H1 (cell line): Measurements from ENCODE around the gene WWC2. TPM values are rescaled to one million over a fixed set of nuclear protein-coding genes. Genes with fewer than 3 reads are reported as not detected.

Experiments used
- CTCF ChIA-PET: fragments of 300-600 bp; sonication (Branson Sonifier 250); formaldehyde crosslinking; loops from one replicate; lab custom pipeline; 2021; ENCODE audit not compliant: partially characterized antibody; lab: Charles Lee
- POLR2A ChIA-PET: fragments of 300-600 bp; sonication (Branson Sonifier 250); formaldehyde crosslinking; loops from one replicate; lab custom pipeline; 2021; ENCODE audit warnings: inconsistent platforms; ENCODE audit not compliant: partially characterized antibody; lab: Charles Lee
- DNase-seq, 2 experiments: peaks; one replicate each; pipeline versions ENCODE4 v3.0.0 to v3.0.0-alpha.2; 2010 to 2022; ENCODE audit warnings: low spot score in 2 of 2, low read depth in 1 of 2, mixed read lengths in 1 of 2
- FAIRE-seq: peaks from 2 replicates; lab custom pipeline; 2011; peaks lifted over from hg19 to GRCh38; lab: Jason Lieb, UNC
- H2AFZ ChIP-seq: 2 replicates; pipeline ENCODE4 v1.8.1; 2012; ENCODE audit warnings: low read length, inconsistent platforms
- H2AK5ac ChIP-seq: 2 replicates; pipeline ENCODE4 v1.6.1; 2013; ENCODE audit warnings: low read depth, low read length
- H2BK120ac ChIP-seq: replicated peaks from 2 replicates; pipeline ENCODE3; 2013; ENCODE audit warnings: low read depth, low read length, inconsistent platforms
- H2BK12ac ChIP-seq: 2 replicates; pipeline ENCODE4 v1.6.1; 2013; ENCODE audit warnings: low read depth, low read length
- H2BK15ac ChIP-seq: 2 replicates; pipeline ENCODE4 v1.6.1; 2013; ENCODE audit warnings: low read length
- H2BK20ac ChIP-seq: 2 replicates; pipeline ENCODE4 v1.6.1; 2013; ENCODE audit warnings: low read length
- H2BK5ac ChIP-seq: 2 replicates; pipeline ENCODE4 v1.6.1; 2013; ENCODE audit warnings: low read depth, low read length
- H3K14ac ChIP-seq: 2 replicates; pipeline ENCODE4 v1.6.1; 2013; ENCODE audit warnings: inconsistent platforms; ENCODE audit not compliant: insufficient read length
- H3K18ac ChIP-seq: 2 replicates; pipeline ENCODE4 v1.6.1; 2013; ENCODE audit warnings: low read length; ENCODE audit errors: extremely low read depth
- H3K23ac ChIP-seq: 2 replicates; pipeline ENCODE4 v1.6.1; 2013; ENCODE audit warnings: inconsistent platforms; ENCODE audit not compliant: insufficient read length
- H3K23me2 ChIP-seq: 2 replicates; pipeline ENCODE4 v1.6.1; 2013; ENCODE audit warnings: low read depth, low read length
- H3K27ac ChIP-seq: 2 replicates; pipeline ENCODE4 v1.6.1; 2011; ENCODE audit warnings: low read depth, low read length, inconsistent platforms
- H3K27me3 ChIP-seq, 4 experiments: replicated peaks in 1 of 4; 1 replicate in 1 of 4; 2 replicates in 3 of 4; pipeline versions ENCODE4 v1.6.1 to v1.8.1; 2011 to 2013; ENCODE audit warnings: low read length in 3 of 4, mild to moderate bottlenecking in 3 of 4, inconsistent platforms in 2 of 4, mixed read lengths in 2 of 4, moderate library complexity in 1 of 4; ENCODE audit not compliant: control insufficient read depth in 3 of 4, insufficient read depth in 3 of 4; ENCODE audit errors: extremely low read depth in 1 of 4
- H3K36me3 ChIP-seq, 4 experiments: 2 replicates each; pipeline versions ENCODE4 v1.6.1 to v1.8.1; 2011 to 2013; ENCODE audit warnings: mild to moderate bottlenecking in 4 of 4, low read length in 3 of 4, moderate library complexity in 2 of 4, control low read depth in 1 of 4, inconsistent platforms in 1 of 4; ENCODE audit not compliant: insufficient read depth in 4 of 4, control insufficient read depth in 2 of 4
- H3K4ac ChIP-seq: replicated peaks from 2 replicates; pipeline ENCODE3; 2013; ENCODE audit warnings: low read length, low read depth, mixed read lengths, inconsistent platforms; ENCODE audit not compliant: insufficient read length
- H3K4me1 ChIP-seq, 4 experiments: replicated peaks in 1 of 4; 1 replicate in 1 of 4; 2 replicates in 3 of 4; pipeline versions ENCODE4 v1.6.1 to v1.8.1; 2011 to 2013; ENCODE audit warnings: low read length in 3 of 4, inconsistent platforms in 2 of 4, mixed read lengths in 1 of 4; ENCODE audit not compliant: insufficient read depth in 4 of 4, control insufficient read depth in 3 of 4
- H3K4me2 ChIP-seq, 2 experiments: 2 replicates each; pipeline versions ENCODE4 v1.6.1 to v1.8.1; 2011 to 2013; ENCODE audit warnings: low read depth in 2 of 2, low read length in 2 of 2, control low read depth in 1 of 2, inconsistent platforms in 1 of 2, mild to moderate bottlenecking in 1 of 2; ENCODE audit not compliant: insufficient read depth in 1 of 2
- H3K4me3 ChIP-seq, 4 experiments: fragments of 200-600, 300-600 bp in 1 of 4; sonication (generic), shearing (Covaris generic), sonication (Bioruptor Twin) in 1 of 4; 2 replicates each; pipeline versions ENCODE4 v1.5.1 to v1.8.1; 2011 to 2016; ENCODE audit warnings: low read length in 4 of 4, low read depth in 3 of 4, control low read depth in 2 of 4, inconsistent platforms in 2 of 4, mild to moderate bottlenecking in 2 of 4, mixed read lengths in 1 of 4, moderate library complexity in 1 of 4; ENCODE audit not compliant: insufficient read depth in 2 of 4; ENCODE audit errors: extremely low read depth in 1 of 4
- H3K56ac ChIP-seq: replicated peaks from 2 replicates; pipeline ENCODE3; 2013; ENCODE audit warnings: low read depth, mild to moderate bottlenecking, mixed read lengths, low read length, inconsistent platforms; ENCODE audit not compliant: insufficient read length
- H3K79me1 ChIP-seq: 2 replicates; pipeline ENCODE4 v1.6.1; 2013; ENCODE audit warnings: low read depth, low read length, control low read depth
- H3K79me2 ChIP-seq, 2 experiments: 2 replicates each; pipeline versions ENCODE4 v1.6.1 to v1.8.1; 2012 to 2013; ENCODE audit warnings: low read length in 2 of 2, mild to moderate bottlenecking in 2 of 2, inconsistent platforms in 1 of 2; ENCODE audit not compliant: insufficient read depth in 2 of 2, control insufficient read depth in 1 of 2
- H3K9ac ChIP-seq, 4 experiments: replicated peaks in 1 of 4; 1 replicate in 1 of 4; 2 replicates in 3 of 4; pipeline versions ENCODE4 v1.6.1 to v1.8.1; 2011 to 2013; ENCODE audit warnings: low read depth in 3 of 4, low read length in 3 of 4, control low read depth in 2 of 4, mild to moderate bottlenecking in 2 of 4, moderate library complexity in 2 of 4, inconsistent platforms in 1 of 4; ENCODE audit errors: extremely low read depth in 1 of 4
- H3K9me3 ChIP-seq, 2 experiments: 2 replicates each; pipeline versions ENCODE4 v1.6.1 to v1.8.1; 2012 to 2013; ENCODE audit warnings: mild to moderate bottlenecking in 2 of 2, moderate library complexity in 2 of 2, control low read depth in 1 of 2, inconsistent platforms in 1 of 2, low read depth in 1 of 2, low read length in 1 of 2, mixed read lengths in 1 of 2; ENCODE audit not compliant: insufficient read depth in 2 of 2
- H4K20me1 ChIP-seq, 2 experiments: replicated peaks in 1 of 2; 2 replicates each; pipeline versions ENCODE3 to v1.8.1; 2011 to 2013; ENCODE audit warnings: inconsistent platforms in 2 of 2, low read length in 2 of 2, mild to moderate bottlenecking in 1 of 2; ENCODE audit not compliant: insufficient read depth in 2 of 2, control insufficient read depth in 1 of 2
- H4K5ac ChIP-seq: 2 replicates; pipeline ENCODE4 v1.6.1; 2013; ENCODE audit warnings: low read length, low read depth, mixed read lengths, inconsistent platforms; ENCODE audit not compliant: insufficient read length
- H4K8ac ChIP-seq: 2 replicates; pipeline ENCODE4 v1.8.0; 2013; ENCODE audit warnings: mild to moderate bottlenecking, moderate library complexity, low read length, inconsistent platforms; ENCODE audit not compliant: insufficient read depth; ENCODE audit errors: extremely low read depth
- H4K91ac ChIP-seq: replicated peaks from 2 replicates; pipeline ENCODE3; 2013; ENCODE audit warnings: low read length, mixed read lengths, inconsistent platforms; ENCODE audit not compliant: insufficient read length
- BACH1 ChIP-seq: IDR thresholded peaks from 2 replicates; pipeline ENCODE4 v1.6.1; 2012; ENCODE audit warnings: low read length, improper control_type of control experiment
- FOSL1 ChIP-seq: IDR thresholded peaks from 2 replicates; pipeline ENCODE4 v1.6.1; 2011; ENCODE audit warnings: mild to moderate bottlenecking, low read depth, low read length, moderate library complexity; ENCODE audit not compliant: insufficient read depth
- MAFK ChIP-seq: IDR thresholded peaks from 2 replicates; pipeline ENCODE4 v1.6.1; 2012; ENCODE audit warnings: low read depth, mild to moderate bottlenecking, improper control_type of control experiment, low read length
- POU5F1 ChIP-seq: IDR thresholded peaks from 2 replicates; pipeline ENCODE4 v1.6.1; 2011; ENCODE audit warnings: low read depth, mild to moderate bottlenecking, low read length, moderate library complexity
- TAF1 ChIP-seq: IDR thresholded peaks from 2 replicates; pipeline ENCODE4 v1.6.1; 2011; ENCODE audit warnings: mild to moderate bottlenecking, low read depth, low read length
- WGBS, 2 experiments: shearing (Covaris generic) in 1 of 2; methylation state at CpG; one replicate each; pipeline versions ENCODE4 v1.1.6 to v1.1.7; 2013 to 2015; ENCODE audit warnings: low lambda C conversion rate in 2 of 2, mixed read lengths in 2 of 2, inconsistent platforms in 1 of 2, low coverage in 1 of 2, missing lambda C conversion rate in 1 of 2; ENCODE audit not compliant: insufficient replicate concordance in 2 of 2, insufficient coverage in 1 of 2, insufficient read length in 1 of 2; ENCODE audit errors: extremely low coverage in 1 of 2, missing lambda C conversion rate in 1 of 2; 5-methylcytosine and 5-hydroxymethylcytosine counted together
- polyA plus RNA-seq, 7 experiments: library from polyadenylated mRNA; depleted of rRNA in 3 of 7; stranded (reverse) in 5 of 7; unstranded in 2 of 7; fragments of >200 nt in 5 of 7; fragments of 200-250 nt in 2 of 7; gene quantifications; 1 replicate in 5 of 7; 2 replicates in 1 of 7; 4 replicates in 1 of 7; pipeline versions ENCODE4 v1.2.1 to v1.2.3, GENCODE V29; 2011 to 2013; ENCODE audit warnings: missing spikeins in 2 of 7, mixed read lengths in 2 of 7
- total RNA-seq: library from RNA; stranded (reverse); fragmentation: NEBNext Ultra II Directional; extraction: Animal tissue kit (Norgen Biotek cat#: 25700); gene quantifications from 2 replicates; pipeline ENCODE4 v1.2.1, GENCODE V29; 2021

The WWC2 gene
- total and polyA plus RNA-seq, 2 of the 8 experiments (the other 6 are each of a cell fraction or from before 2014, with no cell fraction given): 17.6 to 135 TPM

GRCh38 chr4:183328832-183329231, 229.8 kb downstream of the WWC2 start:
- Histone ChIP-seq H3K23me2 (peaks cover 2% of the 10 kb centered on the region; the same call in 1 of the 2 replicates), H3K27ac (no peak overlapping the region), H3K27me3 (peaks cover 0 to 2% (median 0%) of the 10 kb centered on the region in 4 experiments; a peak in 1 of 7 replicates), H3K4ac (no peak overlapping the region), H3K36me3 (no peaks in the 10 kb centered on the region), H3K23ac (no peak overlapping the region), H3K4me1 (no peaks in the 10 kb centered on the region), H2BK120ac (no peak overlapping the region), H3K18ac (no peak overlapping the region), H2BK12ac (no peak overlapping the region), H3K9ac (no peak overlapping the region), H4K20me1 (no peaks in the 10 kb centered on the region), H3K9me3 (peaks cover 5 to 6% of the 10 kb centered on the region in 2 experiments; a peak in 1 of 4 replicates), H2BK20ac (no peak overlapping the region), H3K79me1 (no peaks in the 10 kb centered on the region), H3K4me2 (no peak overlapping the region), H3K14ac (no peak overlapping the region), H3K4me3 (no peak overlapping the region), H4K91ac (no peak overlapping the region), H3K56ac (no peak overlapping the region), H4K8ac (no peak overlapping the region), H2BK5ac (no peak overlapping the region), H3K79me2 (no peaks in the 10 kb centered on the region), H2AFZ (no peak overlapping the region), H4K5ac (no peak overlapping the region), H2AK5ac (no peak overlapping the region), H2BK15ac (no peak overlapping the region)
- DNase-seq (no peak), FAIRE-seq (no peak)
- WGBS, 2 experiments: 91% methylated on average over 7 of the region's 7 CpGs; no CpG with 5 or more reads in 1 of the 2 experiments
- CTCF ChIA-PET: no interaction called here
- no peak for TF ChIP-seq FOSL1
- no peak for TF ChIP-seq POU5F1
- no peak for TF ChIP-seq TAF1
- TF ChIP-seq BACH1: no peak
- TF ChIP-seq MAFK: no peak
- POLR2A ChIA-PET: no interaction called here
